Stimulated activated CD8-positive, alpha-beta memory T cell treated with anti-CD3 and anti-CD28 coated beads, Interleukin-15, amount 100 ng/mL, for 24 hours (primary cell): ENCODE measurements around the gene FOLH1.
"Not testable (repeated sequence)": the region's sequence is repeated elsewhere in the genome, so short reads cannot be mapped to it uniquely, and the experiment has no call there.

Experiments
- DNase-seq: peaks from one replicate; pipeline ENCODE4 v3.0.0-alpha.2; 2020; ENCODE audit warnings: low read depth

Gene FOLH1

GRCh38 chr11:49177936-49178335, 30.5 kb downstream of the FOLH1 start:
- DNase-seq = not testable (repeated sequence)

GRCh38 chr11:49175378-49175777, 33.0 kb downstream of the FOLH1 start:
- DNase-seq = not testable (repeated sequence)

GRCh38 chr11:49174691-49175366, 33.6 kb downstream of the FOLH1 start:
- not testable (repeated sequence) for DNase-seq

GRCh38 chr11:49171613-49172012, 36.8 kb downstream of the FOLH1 start:
- DNase-seq = not testable (repeated sequence)

- DNase-seq = not testable (repeated sequence)
Observed at GRCh38 chr11:49169579-49169978, 38.8 kb downstream of the FOLH1 start.

- DNase-seq = not testable (repeated sequence)
Observed at GRCh38 chr11:49168992-49169391, 39.4 kb downstream of the FOLH1 start.

GRCh38 chr11:49151211-49151610, 57.2 kb downstream of the FOLH1 start:
- DNase-seq = no peak

- not testable (repeated sequence) for DNase-seq
Observed at GRCh38 chr11:49102356-49102755, 106.0 kb downstream of the FOLH1 start.
